ENCODE results near the gene CD300E. TPM values are rescaled to one million over a fixed set of nuclear protein-coding genes. Genes with fewer than 3 reads are reported as not detected.

The CD300E gene
- total and polyA plus RNA-seq, 2 of the 13 experiments (the other 11 are each of a cell fraction or from before 2014, with no cell fraction given) = not detected

GRCh38 chr17:74567397-74567796 lies 56.1 kb downstream of the CD300E start, which contains the start of gene CD300H (continued):
- no peak for TF ChIP-seq ZNF770 (CRISPR knock-in tag; IDR thresholded peaks at IDR 0.05)
- TF ChIP-seq HDAC2 (CRISPR knock-in tag; IDR thresholded peaks at IDR 0.05) = no peak
- no peak for TF ChIP-seq ATM (IDR thresholded peaks at IDR 0.05; ENCODE audit: borderline replicate concordance)
- TF ChIP-seq IRX3 (CRISPR knock-in tag; IDR thresholded peaks at IDR 0.05; ENCODE audit: borderline replicate concordance, low read depth) = no peak

- in situ Hi-C loops (cut with HindIII; ENCODE audit: extremely low pct_ligation_motif_present, low pct_unique_long_range_greater_than_20kb) (no loop called here), intact Hi-C loops (cut with micrococcal nuclease; ENCODE audit: unreplicated experiment) (no loop called here)
- POLR2A ChIA-PET = no interaction called here
- DNase-seq (ENCODE audit: low spot score) (peak; percentile 18), FAIRE-seq (peak; percentile 89), ATAC-seq (peak; percentile 82)
- WGBS (ENCODE audit: low lambda C conversion rate) = 33% methylated on average over 7 of the region's 9 CpGs
- Histone ChIP-seq H3K79me2 (ENCODE audit: insufficient read depth, low read length) (no peaks in the 10 kb centered on the region), H3K36me3 (replicated peaks in 1 of 2; ENCODE audit: control insufficient read depth in 1 of 2, insufficient read depth in 2 of 2, low read length in 2 of 2) (no peaks in the 10 kb centered on the region), H3K27me3 (ENCODE audit: control insufficient read depth in 1 of 2, insufficient read depth in 2 of 2, low read length in 2 of 2) (peaks cover 6 to 51% of the 10 kb centered on the region in 2 experiments), H2AFZ (ENCODE audit: low read length) (no peak overlapping the region), H3K4me2 (ENCODE audit: low read depth, low read length) (no peak overlapping the region), H3K9me3 (ENCODE audit: low read length) (no peaks in the 10 kb centered on the region), H3K27ac (ENCODE audit: extremely low read length, insufficient read depth, low read length) (no peak overlapping the region), H3K9ac (ENCODE audit: insufficient read depth, low read depth, low read length) (no peak overlapping the region), H3K4me3 (replicated peaks in 1 of 3; ENCODE audit: insufficient read depth in 1 of 3, low read depth in 2 of 3, low read length in 3 of 3) (no peak overlapping the region), H4K20me1 (ENCODE audit: insufficient read depth, low read length) (no peaks in the 10 kb centered on the region), H3K4me1 (ENCODE audit: insufficient read depth, low read length) (no peaks in the 10 kb centered on the region)
- CTCF ChIA-PET (ENCODE audit: low intra/inter-chr PET ratio, low total read pairs) = no interaction called here
- BruUV-seq (replicated peaks) = no TSS peak
- TF ChIP-seq MYC (CRISPR knock-in tag; IDR thresholded peaks at IDR 0.05; ENCODE audit: borderline replicate concordance) (no peak), ZBTB44 (CRISPR knock-in tag; IDR thresholded peaks at IDR 0.05) (no peak), STAG1 (CRISPR knock-in tag; IDR thresholded peaks at IDR 0.05) (peak; percentile 70), THAP7 (CRISPR knock-in tag; IDR thresholded peaks at IDR 0.05) (no peak), SOX13 (IDR thresholded peaks at IDR 0.05) (no peak), SOX13 (CRISPR knock-in tag; conservative IDR thresholded peaks at IDR 0.05 in 1 of 2, IDR thresholded peaks at IDR 0.05 in 1 of 2) (no peak), KLF12 (CRISPR knock-in tag; IDR thresholded peaks at IDR 0.05; ENCODE audit: borderline replicate concordance) (no peak), ARHGAP35 (CRISPR knock-in tag; IDR thresholded peaks at IDR 0.05; ENCODE audit: borderline replicate concordance) (no peak), TRIM22 (IDR thresholded peaks at IDR 0.05) (no peak), MEIS2 (CRISPR knock-in tag; IDR thresholded peaks at IDR 0.05) (no peak), SETDB1 (CRISPR knock-in tag; IDR thresholded peaks at IDR 0.05; ENCODE audit: borderline replicate concordance) (no peak), RBM22 (optimal IDR thresholded peaks at IDR 0.05; ENCODE audit: low read length) (no peak), ZNF598 (CRISPR knock-in tag; IDR thresholded peaks at IDR 0.05; ENCODE audit: borderline replicate concordance) (no peak), CENPT (CRISPR knock-in tag; IDR thresholded peaks at IDR 0.05; ENCODE audit: low read depth) (no peak)
Measured at GRCh38 chr17:74566132-74566753, 57.3 kb downstream of the CD300E start.

All from HepG2 (cell line).